Daoy (cell line): Measurements from ENCODE around the gene EEF1AKMT3. TPM values are rescaled to one million over a fixed set of nuclear protein-coding genes. Genes with fewer than 3 reads are reported as not detected.

Experiments
- DNase-seq: peaks from one replicate; pipeline ENCODE4 v3.0.0-alpha.2; 2015; ENCODE audit warnings: low read depth
- total RNA-seq: library from RNA; depleted of rRNA; stranded (reverse); fragments of >200 nt; shearing (Covaris generic); gene quantifications from 2 replicates; pipeline ENCODE4 v1.2.3, GENCODE V29; 2014; rRNA removed

The EEF1AKMT3 gene
- 1.9 and 2.6 TPM in 2 replicates for total RNA-seq

GRCh38 chr12:57772429-57773322 is at the start of gene EEF1AKMT3:
Gene EEF1AKMT3, plus strand, starts transcription at chr12:57772614. Its CDS starts 111 bp downstream, at chr12:57772725.
- peak; percentile 72 for DNase-seq

- no peak for DNase-seq
These were observed 49.4 kb upstream of the EEF1AKMT3 start for GRCh38 chr12:57722716-57723629.

- no peak for DNase-seq
These were observed 48.8 kb upstream of the EEF1AKMT3 start for GRCh38 chr12:57723630-57723962.

GRCh38 chr12:57724003-57724935 is 48.1 kb upstream of the EEF1AKMT3 start:
- no peak for DNase-seq

GRCh38 chr12:57724936-57725740 is 47.3 kb upstream of the EEF1AKMT3 start:
- no peak for DNase-seq

GRCh38 chr12:57725851-57726150 is 46.6 kb upstream of the EEF1AKMT3 start:
- no peak for DNase-seq

- peak; percentile 94 for DNase-seq
These were observed 46.1 kb upstream of the EEF1AKMT3 start for GRCh38 chr12:57726151-57726883.

- DNase-seq = no peak
These were observed 45.3 kb upstream of the EEF1AKMT3 start for GRCh38 chr12:57726884-57727757.

- no peak for DNase-seq
These were observed 44.5 kb upstream of the EEF1AKMT3 start for GRCh38 chr12:57727758-57728395.

GRCh38 chr12:57729321-57729844 is 43.0 kb upstream of the EEF1AKMT3 start:
- DNase-seq = no peak

- DNase-seq = no peak
These were observed 41.9 kb upstream of the EEF1AKMT3 start for GRCh38 chr12:57730336-57731067.

GRCh38 chr12:57731411-57732080 is 40.9 kb upstream of the EEF1AKMT3 start:
- DNase-seq = no peak

- DNase-seq = no peak
These were observed 40.1 kb upstream of the EEF1AKMT3 start for GRCh38 chr12:57732270-57732669.

- DNase-seq = no peak
These were observed 39.5 kb upstream of the EEF1AKMT3 start for GRCh38 chr12:57732726-57733593.

- no peak for DNase-seq
These were observed 38.5 kb upstream of the EEF1AKMT3 start for GRCh38 chr12:57733928-57734327.

GRCh38 chr12:57734591-57734990 is 37.8 kb upstream of the EEF1AKMT3 start:
- DNase-seq = no peak
